DLD1 (cell line): ENCODE measurements around the gene INTS1.

Experiments
- in situ Hi-C: cut with HindIII; loops from 2 replicates; pipeline ENCODE4 v1.10.0; 2017; ENCODE audit warnings: low sequenced_read_pairs

INTS1 gene

DNA sequence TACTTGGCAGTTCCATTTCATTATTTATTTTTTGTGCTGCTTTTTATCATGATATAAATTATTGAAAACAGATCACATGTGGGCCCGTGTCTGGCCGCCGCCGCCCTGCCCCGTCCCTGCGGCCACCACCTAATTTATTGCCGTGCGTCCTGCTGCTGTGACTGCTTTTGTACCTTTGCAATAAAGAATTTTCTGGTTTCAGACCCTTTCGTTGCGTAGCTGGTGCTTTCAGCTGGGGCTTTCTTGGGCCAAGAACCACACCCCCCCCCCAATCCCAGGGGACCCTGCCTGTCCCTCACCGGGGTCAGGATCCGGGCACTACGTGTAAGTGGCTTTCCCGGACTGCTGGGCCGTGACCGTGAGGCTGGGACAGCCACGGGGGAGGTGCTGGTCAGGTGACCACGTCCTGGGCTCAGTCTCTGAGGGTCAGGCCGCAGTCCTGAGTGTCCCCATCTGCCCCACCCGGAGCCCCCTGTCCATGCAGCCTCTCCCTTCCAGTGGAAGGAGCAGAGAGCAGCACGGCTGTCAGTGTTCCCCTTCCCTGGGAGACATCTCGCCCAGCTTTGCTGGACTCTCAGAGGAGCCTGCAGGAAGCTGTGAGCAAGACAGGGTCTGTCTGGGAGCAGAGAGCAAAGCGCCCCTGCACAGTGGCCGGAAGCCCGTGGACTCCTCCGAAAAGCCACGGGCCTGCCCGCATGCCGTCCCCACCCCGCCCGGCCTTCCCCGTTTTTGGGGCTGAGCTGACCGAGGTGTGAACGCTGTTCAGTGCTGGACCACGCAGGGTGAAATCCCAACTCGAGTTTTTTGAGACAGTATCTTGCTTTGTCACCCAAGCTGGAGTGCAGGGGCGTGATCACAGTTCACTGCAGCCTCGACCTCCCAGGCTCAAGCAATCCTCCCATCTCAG lies 38.9 kb upstream of the INTS1 start:
- in situ Hi-C loops: no loop called here

DNA sequence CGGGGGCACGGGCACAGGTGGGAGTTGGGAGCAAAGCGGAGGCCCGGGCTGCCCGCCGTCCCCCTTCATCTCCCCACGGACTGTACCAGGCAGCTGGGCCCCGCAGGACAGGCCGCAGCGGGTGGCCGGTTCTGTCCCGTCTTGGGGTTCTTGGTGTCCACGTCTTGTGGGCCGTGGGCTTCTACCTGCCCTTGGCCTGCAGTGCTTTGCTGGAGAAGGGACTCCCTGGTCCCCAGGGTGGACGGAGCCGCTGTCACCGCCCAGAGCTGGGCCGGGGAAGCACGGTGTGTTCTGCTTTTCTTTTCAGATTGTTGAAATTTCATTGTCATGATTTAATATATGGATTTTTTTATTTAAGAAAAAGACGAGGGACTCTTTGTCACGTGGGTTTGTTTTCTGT lies 38.1 kb upstream of the INTS1 start:
- in situ Hi-C loops: no loop called here

DNA sequence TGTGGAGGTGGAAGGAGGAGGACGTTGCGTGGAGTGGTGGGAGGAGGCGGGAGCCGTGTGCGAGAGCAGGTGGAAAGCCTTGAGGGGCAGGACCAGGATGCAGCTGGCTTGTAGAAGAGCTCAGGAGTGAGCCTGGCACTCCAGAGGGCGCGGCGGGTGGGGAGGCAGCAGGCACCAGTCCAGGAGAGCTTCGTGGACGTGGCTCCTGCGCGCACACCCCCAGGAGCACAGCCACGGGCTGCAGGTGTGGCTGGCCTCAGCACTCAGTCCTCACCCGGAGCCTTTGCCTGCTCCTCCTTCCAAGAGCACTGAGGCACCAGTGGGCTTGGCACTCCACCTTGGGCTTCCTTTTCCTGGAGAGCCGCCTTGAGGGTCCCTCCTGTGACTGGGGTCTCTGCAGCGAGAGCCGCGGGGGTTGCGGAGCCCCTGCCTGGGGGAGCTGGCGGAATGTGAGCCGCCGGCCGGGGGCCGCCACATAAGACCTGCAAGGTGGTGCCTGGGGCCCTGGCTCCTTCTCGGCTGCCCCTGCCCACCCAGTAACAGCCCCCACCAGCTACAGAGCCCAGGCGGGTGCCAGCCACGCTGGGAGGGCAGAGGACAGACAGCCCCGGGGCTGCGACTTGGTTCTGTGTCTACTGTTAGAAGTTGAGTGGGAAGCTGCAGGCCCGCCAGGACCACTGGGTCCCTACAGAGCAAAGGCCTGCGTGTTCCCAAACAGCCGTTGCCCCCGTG lies 37.4 kb upstream of the INTS1 start:
- in situ Hi-C loops: no loop called here

DNA sequence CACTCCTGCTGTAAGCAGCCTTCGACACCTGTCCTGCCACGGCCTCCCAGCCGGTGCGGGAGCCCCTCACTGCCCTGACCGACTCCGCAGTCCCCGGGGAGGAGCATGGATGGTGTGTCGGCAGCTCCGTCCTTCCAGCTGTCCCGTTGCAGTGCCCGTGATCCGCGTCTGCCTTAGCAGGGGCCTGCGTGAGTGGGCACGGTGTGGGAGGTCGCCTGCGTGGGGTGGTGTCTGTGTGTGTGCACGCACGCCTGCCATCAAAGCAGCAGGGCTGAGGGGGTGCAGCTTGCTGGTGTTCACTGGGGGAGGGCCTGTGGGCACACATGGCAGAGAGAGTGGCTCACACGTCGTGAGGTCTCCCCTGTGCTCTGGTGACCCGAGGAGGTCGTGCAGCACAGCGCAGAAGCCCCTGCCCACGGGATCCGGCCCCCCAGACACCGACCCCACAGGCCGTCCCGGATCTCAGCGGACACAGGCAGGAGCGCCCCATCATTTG lies 36.6 kb upstream of the INTS1 start:
- in situ Hi-C loops: no loop called here

DNA sequence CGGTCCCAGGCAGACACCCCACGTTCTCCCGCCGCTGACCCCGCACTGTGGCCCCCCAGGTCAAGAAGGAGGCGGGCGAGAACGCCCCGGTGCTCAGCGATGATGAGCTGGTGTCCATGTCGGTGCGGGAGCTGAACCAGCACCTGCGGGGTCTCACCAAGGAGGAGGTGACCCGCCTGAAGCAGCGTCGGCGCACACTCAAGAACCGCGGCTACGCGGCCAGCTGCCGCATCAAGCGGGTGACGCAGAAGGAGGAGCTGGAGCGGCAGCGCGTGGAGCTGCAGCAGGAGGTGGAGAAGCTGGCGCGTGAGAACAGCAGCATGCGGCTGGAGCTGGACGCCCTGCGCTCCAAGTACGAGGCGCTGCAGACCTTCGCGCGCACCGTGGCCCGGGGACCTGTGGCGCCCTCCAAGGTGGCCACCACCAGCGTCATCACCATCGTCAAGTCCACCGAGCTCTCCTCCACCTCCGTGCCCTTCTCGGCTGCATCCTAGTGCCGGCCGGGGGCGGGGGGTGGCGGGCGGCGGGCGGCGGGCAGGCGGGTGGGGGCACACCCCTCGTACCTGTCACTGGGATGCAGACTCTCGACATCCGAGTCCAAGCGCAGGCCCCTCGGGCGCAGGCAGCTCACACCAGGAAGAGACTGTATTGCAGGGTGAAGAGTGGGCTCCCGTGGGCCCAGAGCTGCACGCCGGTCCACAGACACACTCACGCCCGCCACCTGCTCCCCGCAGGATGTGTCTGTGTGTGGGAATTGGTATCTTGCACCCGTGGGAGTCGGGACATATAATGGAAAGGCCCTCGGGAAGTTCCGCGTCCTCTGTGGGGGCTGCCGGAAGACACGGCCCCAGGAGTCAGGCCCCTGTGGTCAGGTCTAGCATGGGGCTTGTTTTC lies 35.9 kb upstream of the INTS1 start:
- in situ Hi-C loops: no loop called here

DNA sequence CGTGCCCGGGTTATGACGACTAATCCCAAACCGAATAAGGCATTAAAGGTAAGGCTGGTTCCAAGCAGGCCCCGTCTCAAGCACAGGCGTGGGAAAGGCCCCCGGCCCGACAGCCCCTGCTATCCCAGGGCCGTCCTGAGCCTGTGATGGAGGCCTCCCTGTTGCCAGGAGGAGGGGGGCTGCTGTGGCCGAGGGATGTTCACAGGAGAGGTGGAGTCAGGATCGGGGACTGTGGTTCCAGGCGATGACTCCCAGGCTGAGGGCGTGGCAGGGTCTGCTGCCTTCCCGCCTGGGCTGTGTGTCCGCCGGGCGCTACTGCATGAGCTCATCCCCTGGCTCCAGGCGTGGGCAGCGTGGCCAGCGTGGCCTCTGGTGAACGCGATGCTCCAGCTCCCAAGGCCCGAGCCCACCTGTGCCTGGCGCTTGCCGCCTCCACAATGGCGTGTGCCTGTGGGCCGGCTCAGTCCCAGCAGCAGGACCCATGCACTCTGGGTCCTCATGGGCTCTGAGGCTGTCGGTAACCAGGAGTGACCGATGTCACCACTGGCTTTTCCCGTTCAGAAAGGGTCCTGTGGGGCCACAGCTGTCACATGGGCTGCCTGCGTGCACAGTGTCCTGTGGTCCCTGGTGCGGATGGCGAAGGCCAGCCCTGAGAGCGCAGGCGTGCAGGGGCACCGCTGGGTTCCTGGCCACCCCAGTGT lies 35.1 kb upstream of the INTS1 start:
- in situ Hi-C loops: no loop called here

DNA sequence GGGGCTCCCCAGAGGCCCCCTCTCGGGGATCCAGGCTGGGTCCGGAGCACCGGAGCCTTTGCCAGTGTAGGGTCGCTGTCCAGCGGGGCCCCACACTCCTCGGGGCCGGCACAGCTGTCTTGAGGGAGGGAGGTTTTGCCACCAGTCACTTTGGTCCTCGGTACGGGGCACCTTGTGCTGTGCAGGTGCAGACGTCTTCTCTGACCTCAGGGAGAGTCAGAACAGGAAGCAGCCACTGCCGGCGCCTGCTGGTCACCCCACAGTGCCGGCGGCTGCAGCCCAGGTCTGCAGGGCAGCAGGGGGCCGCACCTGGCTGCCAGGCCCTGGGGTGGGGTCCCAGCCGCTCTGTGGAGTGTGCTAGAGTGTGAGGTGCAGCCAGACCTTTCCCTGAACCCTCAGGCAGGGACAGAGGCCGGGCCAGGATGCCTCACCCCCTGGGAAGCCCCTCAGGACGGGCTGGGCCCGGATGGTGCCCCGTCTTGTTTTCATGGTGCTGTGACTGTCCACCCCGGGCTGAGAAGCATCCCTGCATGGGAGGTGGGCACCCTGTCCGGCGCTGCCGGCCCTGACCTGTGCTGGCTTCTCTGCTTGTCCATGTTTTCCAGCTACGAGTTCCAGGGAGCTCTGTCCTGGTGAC lies 34.5 kb upstream of the INTS1 start:
- in situ Hi-C loops: no loop called here

DNA sequence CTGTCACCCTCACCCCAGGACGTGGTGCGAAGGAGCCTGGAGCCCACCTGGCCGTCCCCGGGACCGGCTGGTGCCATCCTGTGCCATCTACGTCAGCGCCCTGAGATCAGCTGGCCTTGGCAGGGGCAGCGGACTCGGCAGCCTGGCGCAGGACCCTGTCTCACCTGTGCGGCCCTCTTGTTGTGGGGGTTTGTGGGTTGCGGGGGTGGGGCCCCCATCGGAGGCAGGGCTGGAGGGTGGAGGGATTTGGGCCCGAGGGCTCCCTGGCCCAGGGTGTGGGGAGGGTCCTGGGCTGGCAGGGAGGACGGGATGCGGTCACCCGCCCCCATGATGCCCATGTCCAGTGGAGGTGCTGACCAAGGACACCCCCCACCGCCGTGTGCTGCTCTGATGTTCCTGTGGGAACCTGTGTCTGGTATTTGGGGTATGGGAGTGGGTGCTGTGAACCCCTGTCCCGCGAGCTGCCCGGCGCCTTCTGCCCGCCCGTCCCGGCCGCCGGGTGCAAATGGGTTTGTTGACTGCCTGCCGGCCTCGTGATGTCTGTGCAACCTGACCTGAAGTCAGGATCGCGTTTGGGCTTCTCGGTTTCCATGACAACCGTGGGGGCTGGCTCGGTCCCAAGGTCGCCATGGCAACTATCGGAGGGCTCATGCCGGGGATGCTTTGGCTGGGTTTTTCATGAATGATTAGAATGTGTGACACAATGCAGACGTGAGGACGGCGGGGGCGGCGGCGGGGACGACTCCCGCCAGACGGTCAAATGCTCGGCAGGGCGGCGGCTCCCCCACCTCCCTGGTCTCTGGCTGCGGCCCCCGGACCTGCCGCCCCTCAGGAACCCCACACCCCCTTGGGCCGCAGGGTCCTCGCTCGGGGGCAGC lies 33.6 kb upstream of the INTS1 start:
- in situ Hi-C loops: no loop called here

DNA sequence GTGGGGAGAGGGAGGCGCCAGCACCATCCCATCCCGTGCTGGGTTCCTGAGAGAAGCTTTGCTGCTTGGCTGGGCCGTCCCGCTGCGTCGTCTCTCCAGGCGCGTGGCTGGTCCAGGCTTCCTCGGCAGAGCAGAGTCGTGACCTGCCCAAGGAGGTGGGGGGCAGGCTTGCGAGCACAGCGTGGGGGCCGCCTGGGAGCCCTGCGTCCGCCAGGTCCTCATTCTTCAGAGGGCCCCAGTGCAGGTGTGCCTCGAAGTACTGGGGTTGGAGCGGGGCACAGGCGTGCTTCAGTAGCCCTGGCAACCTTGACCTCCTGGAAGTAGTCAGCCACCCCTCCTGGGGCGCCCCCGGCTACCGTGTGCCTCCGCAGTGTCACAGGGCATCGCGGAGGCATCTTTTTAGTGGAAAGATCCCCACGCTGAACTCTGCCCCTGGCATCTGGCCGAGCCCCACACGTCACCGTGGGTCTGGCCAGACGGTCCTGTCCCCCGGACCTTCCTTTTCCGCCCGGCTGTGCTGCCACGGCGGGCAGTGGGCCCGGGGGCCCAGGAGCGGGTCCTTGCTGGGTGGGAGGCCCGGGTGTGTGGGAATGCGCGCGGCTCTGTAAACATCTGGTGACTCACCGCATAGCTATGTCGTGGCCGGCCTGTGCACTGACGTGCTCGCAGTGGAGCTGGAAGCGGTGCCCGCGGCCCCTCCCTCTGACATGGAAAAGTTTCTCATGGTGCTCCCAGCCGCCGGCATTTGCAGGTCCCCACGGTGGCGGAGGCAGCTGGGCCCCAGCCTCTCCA lies 32.8 kb upstream of the INTS1 start:
- in situ Hi-C loops: no loop called here

DNA sequence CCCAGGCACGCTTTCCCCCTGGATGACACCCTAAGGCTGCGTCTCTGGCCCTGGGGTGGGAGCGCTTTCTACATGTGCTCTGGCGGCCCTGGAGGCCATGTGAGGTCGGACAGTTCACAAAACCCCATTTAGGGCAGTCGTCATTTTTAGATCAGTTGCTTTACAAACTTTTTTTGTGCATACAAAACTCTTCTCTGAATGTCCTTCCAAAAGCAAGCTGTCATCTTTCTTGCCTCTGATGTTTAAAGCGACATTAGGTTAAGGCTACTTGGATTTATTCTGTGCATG lies 32.2 kb upstream of the INTS1 start:
- in situ Hi-C loops: no loop called here

DNA sequence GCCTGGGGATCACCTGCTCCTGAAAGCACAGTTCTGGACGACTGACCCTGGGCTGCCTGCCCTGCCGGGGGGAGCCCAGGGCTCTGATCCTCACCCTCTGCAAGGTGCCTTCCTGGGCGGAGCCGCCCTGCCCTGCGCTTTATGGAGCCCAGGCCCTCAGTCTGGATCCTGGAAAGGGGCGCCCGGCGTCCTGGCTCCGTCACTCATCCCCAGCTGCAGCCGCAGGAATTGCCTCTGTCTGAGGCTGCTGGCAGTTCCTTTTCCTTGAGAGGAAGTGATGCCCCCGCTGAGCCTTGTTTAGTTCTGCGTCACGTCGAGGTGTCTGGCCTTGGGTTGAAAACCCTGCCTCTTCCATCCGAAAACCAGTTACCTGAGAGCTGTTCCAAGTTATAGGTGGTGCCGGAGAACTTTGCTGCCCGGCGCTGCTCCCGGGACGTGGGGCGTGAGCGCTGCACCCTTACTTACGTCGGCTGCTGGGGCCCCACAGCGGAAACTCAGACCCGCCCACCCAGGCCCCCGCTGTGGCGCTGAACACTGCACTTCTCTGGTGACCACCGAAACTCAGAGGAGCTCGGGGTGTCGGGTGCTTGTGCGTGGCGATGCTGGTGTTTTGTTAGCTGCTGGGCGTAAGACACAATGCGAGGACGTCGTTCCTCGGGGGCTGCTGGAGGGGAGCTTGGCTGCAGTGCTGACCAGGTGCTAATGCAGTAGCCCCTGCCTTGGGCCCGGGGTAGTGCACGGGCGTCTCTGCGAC lies 31.7 kb upstream of the INTS1 start:
- in situ Hi-C loops: no loop called here

DNA sequence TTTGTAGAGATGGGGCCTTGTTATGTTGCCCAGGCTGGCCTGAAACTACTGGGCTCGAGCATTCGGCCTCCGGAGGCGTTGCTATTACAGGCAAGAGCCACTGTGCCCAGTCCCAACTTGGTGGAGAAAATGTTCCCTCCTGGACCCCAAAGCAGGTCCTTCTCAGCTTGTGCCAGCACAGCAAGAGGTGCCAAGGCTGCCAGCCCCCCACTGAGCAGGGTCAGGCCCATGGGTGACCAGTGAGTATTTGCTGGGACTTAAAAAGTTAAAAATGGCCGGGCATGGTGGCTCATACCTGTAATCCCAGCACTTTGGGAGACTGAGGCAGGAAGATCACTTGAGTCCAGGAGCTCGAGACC lies 30.9 kb upstream of the INTS1 start:
- in situ Hi-C loops: no loop called here

DNA sequence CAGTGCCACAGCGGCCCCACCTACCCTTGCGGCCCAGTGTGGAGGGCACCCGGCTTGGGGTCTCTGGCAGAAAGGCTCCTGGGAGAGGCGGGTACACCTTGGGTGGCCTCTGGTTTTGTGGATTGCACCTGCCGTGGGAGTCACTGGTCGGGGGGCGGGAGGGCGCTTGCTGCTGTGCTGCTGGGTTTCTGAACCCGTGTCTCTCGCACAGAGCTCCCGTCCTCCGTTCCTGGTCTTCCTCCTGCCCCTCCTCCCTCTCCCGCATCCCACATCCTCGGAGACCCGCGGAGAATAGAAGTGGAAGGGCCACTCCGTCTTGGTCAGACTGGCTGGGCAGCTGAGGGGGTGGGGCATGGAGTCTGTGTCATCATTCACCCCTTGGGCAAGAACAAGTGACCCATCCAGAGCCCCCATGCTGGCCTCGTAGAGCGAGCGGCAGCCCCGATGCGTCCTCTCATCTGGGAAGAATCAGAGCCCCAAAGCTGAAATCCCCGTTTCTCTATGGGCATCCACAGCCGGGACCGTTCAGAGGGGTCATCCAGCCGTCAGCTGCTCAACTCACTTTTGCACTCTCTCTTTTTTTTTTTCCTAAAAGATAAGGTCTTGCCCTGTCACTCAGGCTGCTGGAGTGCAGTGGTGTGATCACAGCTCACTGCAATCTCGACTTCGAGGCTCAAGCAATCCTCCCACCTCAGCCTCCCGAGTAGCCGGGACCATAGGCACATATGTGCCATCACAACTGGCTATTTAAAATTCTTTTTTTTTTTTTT lies 30.3 kb upstream of the INTS1 start:
- in situ Hi-C loops: no loop called here

DNA sequence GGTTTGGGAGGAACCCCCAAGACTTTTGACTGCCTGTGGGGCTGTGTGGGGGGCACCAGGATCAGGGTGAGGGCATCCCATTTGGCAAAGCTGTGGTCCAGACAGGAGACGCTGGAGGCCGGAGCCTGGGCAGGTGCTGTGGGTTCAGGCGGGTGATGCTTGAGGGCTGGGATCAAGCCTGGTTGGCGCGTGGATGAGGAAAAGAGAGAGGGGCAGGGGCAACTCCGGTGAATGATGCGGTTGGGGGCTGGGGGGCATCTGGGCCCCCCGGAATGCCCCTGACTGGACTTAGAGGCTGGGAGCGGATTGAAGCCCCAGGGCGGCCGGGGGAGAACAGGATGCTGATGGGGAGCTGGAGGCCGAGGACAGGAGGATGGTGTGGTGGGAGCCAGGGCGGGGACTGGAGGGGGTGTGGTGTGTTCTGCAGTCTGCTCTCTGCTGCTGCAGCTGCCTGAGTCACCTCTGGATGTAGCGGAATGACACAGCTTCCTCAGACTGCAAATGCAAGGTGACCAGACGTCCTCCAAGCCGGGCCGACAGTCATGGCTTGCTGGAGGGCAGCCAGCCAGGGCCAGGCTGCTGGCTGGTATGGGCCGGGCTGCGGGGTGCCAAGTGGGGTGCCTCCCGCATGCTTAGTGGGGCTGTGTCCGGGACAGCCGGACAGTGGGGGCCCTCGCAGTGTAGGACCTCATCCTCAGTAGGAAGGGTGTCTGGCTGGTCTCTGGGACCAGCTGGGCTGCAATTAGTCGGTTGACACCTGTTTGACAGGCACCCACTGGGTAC lies 29.5 kb upstream of the INTS1 start:
- in situ Hi-C loops: no loop called here

DNA sequence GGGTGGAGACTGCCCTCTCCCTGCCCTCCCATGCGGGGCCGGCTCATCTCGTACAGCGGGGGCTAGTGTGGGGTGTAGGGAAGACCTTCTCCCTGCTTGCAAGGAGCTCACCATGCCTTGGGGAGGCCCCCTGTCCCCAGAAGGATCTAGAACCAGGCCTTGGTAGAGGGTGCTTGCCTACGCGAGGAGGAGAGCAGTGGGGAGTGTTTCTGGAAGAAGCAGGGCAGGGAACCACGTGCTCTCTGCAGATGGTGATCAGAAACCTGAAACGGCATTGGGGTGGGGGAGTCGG lies 29.0 kb upstream of the INTS1 start:
- in situ Hi-C loops: no loop called here

DNA sequence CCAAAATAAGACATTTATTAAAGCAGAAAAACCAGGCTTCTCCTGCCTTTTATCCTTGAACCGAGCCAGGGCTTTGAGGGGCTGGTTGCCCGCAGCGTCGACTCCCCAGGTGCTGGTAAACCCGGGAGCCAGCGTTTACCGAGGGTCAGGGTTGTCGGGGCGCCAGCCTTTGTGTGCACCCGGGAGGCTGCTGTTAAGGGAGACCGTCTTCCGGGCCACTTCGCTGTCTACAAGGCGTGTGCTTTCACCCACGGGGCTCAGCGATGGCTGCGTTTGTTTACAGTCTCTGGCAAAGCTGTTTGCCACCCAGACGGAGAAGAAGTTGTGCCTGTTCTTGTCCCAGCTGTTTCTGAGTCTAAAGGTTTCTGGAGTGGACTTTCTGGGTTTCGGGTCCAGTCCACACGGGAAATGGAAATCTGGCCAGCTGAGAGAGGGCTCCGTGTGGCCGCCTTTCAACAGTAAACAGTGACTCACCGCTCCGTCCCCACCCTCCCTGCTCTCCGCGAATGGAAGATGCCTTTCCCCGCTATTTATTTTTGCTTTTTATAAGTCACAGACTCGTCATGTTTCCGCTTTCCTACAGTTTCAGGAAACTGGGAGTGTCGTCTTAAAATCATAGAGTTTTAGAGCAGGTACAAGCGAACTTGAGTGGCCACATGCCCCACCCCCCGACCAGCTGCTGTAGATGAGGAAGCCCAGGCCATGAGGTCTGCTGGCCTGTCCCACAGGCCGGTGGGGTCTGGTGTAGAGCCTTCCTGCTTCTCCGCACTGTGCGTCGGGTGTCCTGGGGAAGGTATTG lies 28.5 kb upstream of the INTS1 start:
- in situ Hi-C loops: no loop called here
